Left ventricle myocardium inferior (tissue), 1 donor: Measurements from ENCODE around the gene HIP1. TPM values are rescaled to one million over a fixed set of nuclear protein-coding genes. Genes with fewer than 3 reads are reported as not detected.

ENCODE experiments used
- DNase-seq: peaks from one replicate; pipeline ENCODE4 v3.0.0-alpha.2; 2020
- H3K27ac ChIP-seq: fragments of 200-600 bp; replicated peaks from 2 replicates; pipeline ENCODE4 v1.8.0; 2021
- H3K27me3 ChIP-seq: fragments of 200-600 bp; 2 replicates; pipeline ENCODE4 v1.8.0; 2021; ENCODE audit warnings: low read depth
- H3K36me3 ChIP-seq: fragments of 200-600 bp; 2 replicates; pipeline ENCODE4 v1.8.0; 2021
- H3K4me1 ChIP-seq: fragments of 200-600 bp; 2 replicates; pipeline ENCODE4 v1.8.0; 2021
- H3K4me3 ChIP-seq: fragments of 200-600 bp; 2 replicates; pipeline ENCODE4 v1.8.0; 2021; ENCODE audit warnings: mild to moderate bottlenecking, moderate library complexity
- H3K9me3 ChIP-seq: fragments of 200-600 bp; replicated peaks from 2 replicates; pipeline ENCODE4 v1.8.0; 2021
- CTCF ChIP-seq: fragments of 200-600 bp; IDR thresholded peaks from 2 replicates; pipeline ENCODE4 v1.8.0; 2021; ENCODE audit warnings: antibody characterized with exemption, mild to moderate bottlenecking, borderline replicate concordance
- intact Hi-C: fragments of 100-400 bp; cut with micrococcal nuclease; formaldehyde crosslinking; loops from one replicate; pipeline ENCODE4 v1.11.0; 2022
- total RNA-seq: library from RNA; stranded (reverse); fragmentation: NEBNext Ultra II Directional; extraction: Animal tissue kit (Norgen Biotek cat#: 25700); gene quantifications from one replicate; pipeline ENCODE4 v1.2.1, GENCODE V29; 2021
- donor health status: DM: no; HTN: yes; CAD: no; lungs with severe emphysema.

HIP1 gene
- total RNA-seq, 1 donor from 2014 or later = 14.5 TPM

GRCh38 chr7:75649462-75649861 is 89.3 kb downstream of the HIP1 start:
- H3K27ac ChIP-seq = peak overlapping the region; percentile 55
- DNase-seq = no peak
- H3K9me3 ChIP-seq = no peaks in the 10 kb centered on the region
- no peak for TF ChIP-seq CTCF
- no peak overlapping the region for H3K4me3 ChIP-seq
- H3K4me1 ChIP-seq = peaks cover 24% of the 10 kb centered on the region
- intact Hi-C loops = no loop called here
- H3K27me3 ChIP-seq = no peaks in the 10 kb centered on the region
- H3K36me3 ChIP-seq = no peaks in the 10 kb centered on the region

GRCh38 chr7:75647709-75648438 is 90.9 kb downstream of the HIP1 start:
- H3K4me3 ChIP-seq = no peak overlapping the region
- H3K9me3 ChIP-seq = peaks cover 5% of the 10 kb centered on the region
- intact Hi-C loops = no loop called here
- no peak for DNase-seq
- no peak for TF ChIP-seq CTCF
- H3K27ac ChIP-seq = no peak overlapping the region
- peaks cover 24% of the 10 kb centered on the region for H3K4me1 ChIP-seq
- no peaks in the 10 kb centered on the region for H3K36me3 ChIP-seq
- no peaks in the 10 kb centered on the region for H3K27me3 ChIP-seq

GRCh38 chr7:75646571-75647102 is 92.1 kb downstream of the HIP1 start:
- intact Hi-C loops = no loop called here
- H3K9me3 ChIP-seq = peaks cover 7% of the 10 kb centered on the region
- no peak overlapping the region for H3K4me3 ChIP-seq
- no peak for TF ChIP-seq CTCF
- no peaks in the 10 kb centered on the region for H3K36me3 ChIP-seq
- no peak for DNase-seq
- peaks cover 24% of the 10 kb centered on the region for H3K4me1 ChIP-seq
- no peak overlapping the region for H3K27ac ChIP-seq
- H3K27me3 ChIP-seq = no peaks in the 10 kb centered on the region

- no peak for DNase-seq
- Histone ChIP-seq H3K36me3 (no peaks in the 10 kb centered on the region), H3K4me3 (no peak overlapping the region), H3K9me3 (peaks cover 7% of the 10 kb centered on the region), H3K27me3 (no peaks in the 10 kb centered on the region), H3K4me1 (peaks cover 17% of the 10 kb centered on the region), H3K27ac (no peak overlapping the region)
- no peak for TF ChIP-seq CTCF
- intact Hi-C loops = no loop called here
These were observed 93.2 kb downstream of the HIP1 start for GRCh38 chr7:75645570-75645969.

- Histone ChIP-seq H3K4me3 (no peak overlapping the region), H3K27ac (no peak overlapping the region), H3K4me1 (peaks cover 14% of the 10 kb centered on the region), H3K27me3 (no peaks in the 10 kb centered on the region), H3K9me3 (peaks cover 7% of the 10 kb centered on the region), H3K36me3 (no peaks in the 10 kb centered on the region)
- TF ChIP-seq CTCF = no peak
- intact Hi-C loops = no loop called here
- no peak for DNase-seq
These were observed 94.2 kb downstream of the HIP1 start for GRCh38 chr7:75644589-75644988.
